Measurements from ENCODE around the gene ANKRD55. TPM values are rescaled to one million over a fixed set of nuclear protein-coding genes. Genes with fewer than 3 reads are reported as not detected.
"Not testable (repeated sequence)": the region's sequence is repeated elsewhere in the genome, so short reads cannot be mapped to it uniquely, and the experiment has no call there.

ANKRD55 gene
- total RNA-seq, 2 experiments from 2014 or later, result 14.1 to 14.6 TPM

DNA sequence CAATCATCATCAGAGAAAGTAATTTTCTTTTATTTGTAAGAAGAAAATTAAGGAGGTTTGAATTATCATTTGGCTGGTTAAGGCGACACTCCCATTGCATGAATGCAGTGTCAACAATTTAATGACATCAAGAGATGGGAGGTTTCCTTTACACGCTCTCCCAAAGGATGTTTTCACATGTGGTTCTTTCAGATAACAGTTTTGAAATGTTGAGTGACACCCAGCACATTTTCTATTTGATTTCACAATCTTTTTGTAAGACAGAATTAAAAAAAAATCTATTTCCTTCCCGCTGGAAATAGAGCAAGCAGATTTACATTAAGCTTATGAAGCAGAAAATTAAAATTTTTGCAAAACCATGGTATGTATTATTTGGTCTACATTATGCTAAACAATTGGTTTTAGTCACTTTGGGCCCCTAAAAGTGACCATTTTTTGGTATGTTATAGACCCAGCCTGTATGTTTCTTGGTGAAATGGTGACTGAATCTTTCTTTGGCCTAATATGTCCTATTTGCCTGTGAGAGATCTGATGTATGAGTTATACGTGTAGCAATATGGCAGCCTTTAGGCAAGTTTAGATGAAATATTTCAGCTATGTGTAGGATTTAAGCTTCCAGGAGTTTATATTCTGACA lies 18.9 kb upstream of the ANKRD55 start:
- CTCF ChIA-PET, result no interaction called here
- Mint-ChIP-seq H3K4me3 (no peak overlapping the region), H3K36me3 (ENCODE audit: low read depth) (no peaks in the 10 kb centered on the region), H3K27ac (no peak overlapping the region), H3K27me3 (ENCODE audit: low read depth) (no peaks in the 10 kb centered on the region), H3K9me3 (no peaks in the 10 kb centered on the region), H3K4me1 (ENCODE audit: low read depth) (peaks cover 2% of the 10 kb centered on the region)
- DNase-seq, result no peak
- intact Hi-C loops (cut with micrococcal nuclease), result loop anchor here (5.0 kb wide), 1 partner anchor 35 kb away; no protein-coding TSS in a partner anchor

DNA sequence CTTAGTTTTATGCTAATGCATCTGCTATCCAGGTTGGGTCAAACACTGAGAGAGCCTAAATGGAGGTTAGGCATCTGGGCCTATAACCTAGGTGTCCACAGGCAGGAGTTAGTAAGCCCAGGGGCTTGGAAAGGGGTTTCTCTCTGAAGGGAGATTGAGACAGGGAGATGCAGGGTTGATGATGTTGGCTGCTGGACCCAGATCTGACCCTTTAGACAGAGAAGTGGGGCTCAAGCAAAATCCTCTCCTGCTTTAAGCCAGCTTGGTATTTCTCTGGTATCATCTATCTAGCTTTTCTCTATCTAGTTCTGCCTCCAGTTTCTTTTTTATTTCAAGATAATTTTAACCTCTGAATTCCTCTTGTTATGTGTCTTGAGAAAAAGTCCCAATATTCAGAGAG lies 18.3 kb upstream of the ANKRD55 start:
- H3K27me3 Mint-ChIP-seq (ENCODE audit: low read depth), result no peaks in the 10 kb centered on the region
- DNase-seq, result no peak
- no peak overlapping the region for H3K4me3 Mint-ChIP-seq
- intact Hi-C loops (cut with micrococcal nuclease), result loop anchor here (5.0 kb wide), 1 partner anchor 34 kb away; no protein-coding TSS in a partner anchor
- peaks cover 2% of the 10 kb centered on the region for H3K4me1 Mint-ChIP-seq (ENCODE audit: low read depth)
- no peak overlapping the region for H3K27ac Mint-ChIP-seq
- CTCF ChIA-PET, result no interaction called here
- no peaks in the 10 kb centered on the region for H3K36me3 Mint-ChIP-seq (ENCODE audit: low read depth)
- no peaks in the 10 kb centered on the region for H3K9me3 Mint-ChIP-seq

DNA sequence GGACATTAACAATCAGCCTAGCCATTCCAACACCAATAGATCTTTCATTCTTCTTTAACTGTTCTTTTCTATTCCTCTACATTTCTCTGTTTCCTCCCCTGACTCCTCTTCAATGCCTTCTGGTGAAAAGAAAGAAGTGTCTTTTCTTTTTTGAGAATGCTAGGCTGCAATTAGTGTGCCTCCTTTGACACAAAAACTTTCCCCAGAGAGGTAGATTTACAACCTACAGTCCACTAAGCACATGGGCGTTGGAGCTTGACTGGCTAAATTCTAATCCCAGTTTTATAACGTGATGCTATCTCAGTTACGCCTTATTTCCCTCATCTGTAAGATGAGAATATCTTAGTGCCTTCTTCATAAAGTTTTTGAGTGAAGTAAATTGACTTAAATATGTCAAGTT lies 16.9 kb upstream of the ANKRD55 start:
- H3K27me3 Mint-ChIP-seq (ENCODE audit: low read depth), result no peaks in the 10 kb centered on the region
- H3K4me1 Mint-ChIP-seq (ENCODE audit: low read depth), result peaks cover 2% of the 10 kb centered on the region
- no peaks in the 10 kb centered on the region for H3K9me3 Mint-ChIP-seq
- no peaks in the 10 kb centered on the region for H3K36me3 Mint-ChIP-seq (ENCODE audit: low read depth)
- intact Hi-C loops (cut with micrococcal nuclease), result loop anchor here (5.0 kb wide), 1 partner anchor 33 kb away; no protein-coding TSS in a partner anchor
- no peak overlapping the region for H3K27ac Mint-ChIP-seq
- CTCF ChIA-PET, result no interaction called here
- no peak overlapping the region for H3K4me3 Mint-ChIP-seq
- no peak for DNase-seq

DNA sequence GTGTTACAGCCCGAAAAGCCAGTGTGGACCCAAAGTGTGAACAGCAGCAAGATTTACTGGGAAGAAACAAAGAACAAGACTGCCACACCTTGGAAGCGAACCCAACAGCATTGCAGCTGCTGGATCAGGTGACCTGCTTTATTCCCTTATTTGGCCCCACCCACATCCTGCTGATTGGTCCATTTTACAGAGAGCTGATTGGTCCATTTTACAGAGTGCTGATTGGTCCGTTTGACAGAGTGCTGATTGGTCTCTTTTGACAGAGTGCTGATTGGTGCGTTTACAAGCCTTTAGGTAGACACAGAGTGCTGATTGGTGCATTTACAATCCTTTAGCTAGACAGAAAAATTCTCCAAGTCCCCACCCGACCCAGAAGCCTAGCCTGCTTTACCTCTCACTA lies 16.0 kb upstream of the ANKRD55 start:
- H3K9me3 Mint-ChIP-seq; H3K27ac Mint-ChIP-seq; H3K36me3 Mint-ChIP-seq (ENCODE audit: low read depth); intact Hi-C loops (cut with micrococcal nuclease); H3K27me3 Mint-ChIP-seq (ENCODE audit: low read depth); DNase-seq; H3K4me3 Mint-ChIP-seq; H3K4me1 Mint-ChIP-seq (ENCODE audit: low read depth): not testable (repeated sequence)
- CTCF ChIA-PET, result interaction anchor here (0.6 to 0.8 kb wide), 2 partner anchors 309 to 457 kb away, joined by 3 read pairs; no protein-coding TSS in a partner anchor

DNA sequence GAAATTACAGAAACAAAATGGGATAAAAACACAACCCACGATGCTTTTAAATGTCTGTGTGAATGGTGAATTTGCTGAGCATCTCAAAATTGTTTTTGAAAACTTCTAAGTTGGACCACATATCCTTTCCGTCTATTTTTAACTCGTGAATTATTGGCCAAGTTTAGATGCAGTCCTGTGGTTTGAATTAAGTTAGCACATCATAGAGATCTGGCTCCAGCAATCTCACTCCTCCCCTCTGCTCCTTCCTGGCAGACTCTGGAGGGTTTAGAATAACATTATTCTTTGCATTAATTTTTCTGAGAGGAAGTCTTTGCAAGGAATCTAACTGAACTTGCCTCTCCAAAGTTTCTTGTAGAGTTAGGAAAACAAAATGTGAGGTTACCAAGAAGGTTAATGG lies 14.5 kb upstream of the ANKRD55 start:
- peaks cover 2% of the 10 kb centered on the region for H3K4me1 Mint-ChIP-seq (ENCODE audit: low read depth)

DNA sequence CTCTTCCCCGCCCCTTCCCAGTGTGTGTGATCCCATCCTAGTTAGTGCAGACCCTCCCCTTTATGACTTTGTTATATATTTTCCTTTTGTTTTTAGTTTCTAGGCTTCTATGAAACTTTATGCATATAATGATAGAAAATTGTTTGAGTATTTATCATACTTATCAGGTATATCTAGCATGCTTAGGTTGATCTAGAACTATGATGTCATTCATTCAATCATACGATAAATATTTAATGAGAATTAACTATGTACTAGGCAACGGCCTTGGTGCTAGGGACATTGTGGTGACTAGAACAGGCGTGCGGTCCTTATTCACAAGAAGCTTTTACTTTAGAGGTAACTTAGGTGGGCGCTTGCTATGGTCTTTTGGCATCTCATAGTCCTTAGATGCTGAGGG lies 13.6 kb upstream of the ANKRD55 start:
- CTCF ChIA-PET, result interaction anchor here (0.6 kb wide), 1 partner anchor 815 kb away, joined by 4 read pairs; no protein-coding TSS in a partner anchor
- Mint-ChIP-seq H3K4me3 (no peak overlapping the region), H3K27ac (no peak overlapping the region), H3K9me3 (peaks cover 5% of the 10 kb centered on the region), H3K27me3 (ENCODE audit: low read depth) (no peaks in the 10 kb centered on the region), H3K36me3 (ENCODE audit: low read depth) (no peaks in the 10 kb centered on the region), H3K4me1 (ENCODE audit: low read depth) (no peaks in the 10 kb centered on the region)
- intact Hi-C loops (cut with micrococcal nuclease), result no loop called here
- DNase-seq, result no peak

More for the DNA sequence above, 14.5 kb upstream of the ANKRD55 start:
- H3K36me3 Mint-ChIP-seq (ENCODE audit: low read depth), result no peaks in the 10 kb centered on the region
- no peak overlapping the region for H3K27ac Mint-ChIP-seq
- peaks cover 4% of the 10 kb centered on the region for H3K9me3 Mint-ChIP-seq
- intact Hi-C loops (cut with micrococcal nuclease), result no loop called here
- no peaks in the 10 kb centered on the region for H3K27me3 Mint-ChIP-seq (ENCODE audit: low read depth)
- DNase-seq, result no peak
- H3K4me3 Mint-ChIP-seq, result no peak overlapping the region
- CTCF ChIA-PET, result no interaction called here

DNA sequence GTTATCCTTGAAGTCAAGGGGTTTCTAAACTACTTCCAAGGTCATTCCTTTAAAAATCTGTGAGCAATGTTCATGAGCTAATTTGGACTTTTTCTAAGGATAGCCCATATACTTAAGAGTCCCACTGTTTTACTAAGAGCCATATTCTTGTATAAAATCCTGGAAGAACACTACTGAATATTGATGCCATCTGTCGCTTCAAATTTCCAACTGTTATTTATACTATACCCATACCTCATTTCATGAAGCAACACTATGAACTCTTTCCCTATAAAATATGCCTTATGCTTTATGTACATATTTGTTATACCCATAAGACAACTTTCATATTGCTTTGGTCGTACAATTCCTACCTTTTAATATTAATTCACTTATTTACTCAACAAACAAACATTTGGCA lies 12.4 kb upstream of the ANKRD55 start:
- CTCF ChIA-PET, result no interaction called here
- H3K4me1 Mint-ChIP-seq (ENCODE audit: low read depth), result no peaks in the 10 kb centered on the region
- H3K27ac Mint-ChIP-seq, result no peak overlapping the region
- H3K4me3 Mint-ChIP-seq, result no peak overlapping the region
- H3K27me3 Mint-ChIP-seq (ENCODE audit: low read depth), result no peaks in the 10 kb centered on the region
- DNase-seq, result no peak
- no peaks in the 10 kb centered on the region for H3K36me3 Mint-ChIP-seq (ENCODE audit: low read depth)
- intact Hi-C loops (cut with micrococcal nuclease), result no loop called here
- H3K9me3 Mint-ChIP-seq, result peaks cover 12% of the 10 kb centered on the region

DNA sequence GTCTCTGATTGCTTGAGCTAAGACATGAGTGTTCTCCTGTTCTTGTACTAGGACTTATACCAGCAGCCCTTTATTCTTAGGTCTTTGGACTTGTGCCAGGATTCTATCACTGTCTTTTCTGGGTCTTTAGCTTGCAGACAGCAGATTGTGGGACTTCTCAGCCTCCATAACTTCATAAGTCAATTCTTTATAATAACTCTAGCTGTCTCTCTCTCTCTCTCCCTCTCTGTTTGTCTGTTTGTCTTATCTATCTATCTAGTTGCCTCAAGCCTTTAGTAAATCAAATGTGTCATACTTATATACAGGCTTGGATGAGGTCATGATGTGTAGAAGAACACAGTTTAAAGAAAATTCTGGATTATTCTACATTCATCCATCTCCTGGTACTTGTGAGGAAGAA lies 11.5 kb upstream of the ANKRD55 start:
- Mint-ChIP-seq H3K36me3 (ENCODE audit: low read depth) (no peaks in the 10 kb centered on the region), H3K4me1 (ENCODE audit: low read depth) (no peaks in the 10 kb centered on the region), H3K27me3 (ENCODE audit: low read depth) (no peaks in the 10 kb centered on the region), H3K9me3 (peaks cover 12% of the 10 kb centered on the region), H3K4me3 (no peak overlapping the region), H3K27ac (no peak overlapping the region)
- intact Hi-C loops (cut with micrococcal nuclease), result no loop called here
- CTCF ChIA-PET, result no interaction called here
- no peak for DNase-seq

DNA sequence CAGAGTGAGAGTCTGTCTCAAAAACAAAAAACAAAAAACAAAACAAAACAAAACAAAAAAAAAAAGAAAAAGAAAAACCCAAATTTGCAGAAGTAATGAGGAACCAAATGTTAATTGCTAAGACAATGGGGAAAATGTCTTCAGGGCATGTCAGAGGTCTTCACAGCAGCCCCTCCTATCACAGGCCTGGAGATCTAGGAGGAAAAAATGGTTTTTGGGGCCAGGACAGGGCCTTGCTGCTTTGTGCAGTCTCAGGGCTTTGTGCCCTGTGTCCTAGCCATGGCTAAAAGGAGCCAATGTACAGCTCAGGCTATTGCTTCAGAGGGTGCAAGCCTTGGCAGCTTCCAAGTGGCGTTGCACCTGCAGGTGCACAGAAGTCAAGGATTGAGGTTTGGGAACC lies 9.1 kb upstream of the ANKRD55 start:
- H3K4me3 Mint-ChIP-seq; CTCF ChIA-PET; intact Hi-C loops (cut with micrococcal nuclease); H3K36me3 Mint-ChIP-seq (ENCODE audit: low read depth); H3K27ac Mint-ChIP-seq; H3K4me1 Mint-ChIP-seq (ENCODE audit: low read depth); H3K27me3 Mint-ChIP-seq (ENCODE audit: low read depth); DNase-seq: not testable (repeated sequence)
- H3K9me3 Mint-ChIP-seq, result peaks cover 14% of the 10 kb centered on the region

DNA sequence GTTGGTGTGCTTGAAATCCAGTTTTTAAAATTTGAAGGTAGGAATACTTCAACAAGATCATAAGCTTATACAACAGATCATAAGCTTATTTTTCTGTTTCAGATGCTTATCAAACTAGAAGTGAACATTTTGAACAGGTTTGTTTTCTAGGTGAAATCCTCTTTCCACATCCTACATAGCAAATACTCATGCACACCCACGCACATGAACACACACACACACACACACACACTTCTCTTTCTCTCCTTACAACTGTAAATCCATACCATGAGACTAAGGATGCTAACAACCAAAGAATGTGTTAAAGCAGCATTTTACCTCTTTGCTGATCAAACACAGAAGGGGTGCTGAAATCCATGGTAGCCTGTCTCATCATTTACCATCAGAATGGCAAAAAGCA lies 592 bp downstream of the ANKRD55 start:
- DNase-seq, result no peak
- H3K27me3 Mint-ChIP-seq (ENCODE audit: low read depth), result no peaks in the 10 kb centered on the region
- no peaks in the 10 kb centered on the region for H3K36me3 Mint-ChIP-seq (ENCODE audit: low read depth)
- H3K4me3 Mint-ChIP-seq, result no peak overlapping the region
- no peak overlapping the region for H3K27ac Mint-ChIP-seq
- intact Hi-C loops (cut with micrococcal nuclease), result no loop called here
- CTCF ChIA-PET, result interaction anchor here (0.8 kb wide), 1 partner anchor 296 kb away, joined by 3 read pairs; no protein-coding TSS in a partner anchor
- no peaks in the 10 kb centered on the region for H3K9me3 Mint-ChIP-seq
- no peaks in the 10 kb centered on the region for H3K4me1 Mint-ChIP-seq (ENCODE audit: low read depth)

DNA sequence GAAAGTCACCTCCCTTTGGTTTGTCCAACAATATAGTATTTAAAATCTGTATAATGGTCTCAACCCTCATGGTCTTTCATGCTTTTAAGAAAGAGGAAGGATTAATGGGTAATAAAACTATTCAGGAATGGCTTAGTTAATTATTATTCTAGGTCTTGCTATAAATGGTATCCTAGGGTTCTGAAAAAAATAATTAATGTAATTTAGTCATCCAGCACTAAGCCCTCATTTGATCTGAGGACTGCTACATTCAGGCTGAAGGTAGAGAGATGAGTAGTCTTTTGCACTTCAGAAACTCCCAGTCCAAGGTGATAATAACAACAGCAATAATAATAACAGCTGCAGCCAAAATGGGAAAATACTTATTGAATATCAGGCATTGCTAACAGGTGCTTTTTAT lies 2.6 kb downstream of the ANKRD55 start:
- intact Hi-C loops (cut with micrococcal nuclease), result no loop called here
- Mint-ChIP-seq H3K36me3 (ENCODE audit: low read depth) (no peaks in the 10 kb centered on the region), H3K4me3 (no peak overlapping the region), H3K27me3 (ENCODE audit: low read depth) (no peaks in the 10 kb centered on the region), H3K4me1 (ENCODE audit: low read depth) (no peaks in the 10 kb centered on the region), H3K9me3 (peaks cover 2% of the 10 kb centered on the region), H3K27ac (no peak overlapping the region)
- no peak for DNase-seq
- CTCF ChIA-PET, result no interaction called here

DNA sequence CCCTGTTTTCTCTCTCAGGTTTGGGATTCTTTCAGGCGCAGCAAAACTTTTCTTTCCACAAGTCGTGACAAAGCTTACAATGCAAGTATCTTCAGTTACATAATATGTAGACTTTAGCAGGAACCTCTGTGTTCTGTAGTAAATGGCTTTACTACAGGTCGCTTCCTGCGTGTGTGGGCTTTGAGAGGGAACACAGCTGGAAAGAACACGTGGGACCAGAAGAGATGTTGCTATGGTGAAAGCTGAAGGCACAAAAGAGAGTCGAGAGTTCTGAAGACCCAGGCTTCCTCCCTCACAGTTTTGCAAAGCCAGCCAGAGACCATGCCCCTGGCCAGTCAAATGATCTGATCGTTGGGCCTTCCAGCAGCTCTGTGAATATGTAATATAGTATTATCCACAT lies 4.0 kb downstream of the ANKRD55 start:
- Mint-ChIP-seq H3K36me3 (ENCODE audit: low read depth) (no peaks in the 10 kb centered on the region), H3K4me1 (ENCODE audit: low read depth) (no peaks in the 10 kb centered on the region), H3K27ac (no peak overlapping the region), H3K27me3 (ENCODE audit: low read depth) (no peaks in the 10 kb centered on the region), H3K9me3 (peaks cover 10% of the 10 kb centered on the region), H3K4me3 (no peak overlapping the region)
- no peak for DNase-seq
- CTCF ChIA-PET, result interaction anchor here (0.7 to 1.3 kb wide), 4 partner anchors 13 to 293 kb away, joined by 3 read pairs; no protein-coding TSS in a partner anchor
- intact Hi-C loops (cut with micrococcal nuclease), result no loop called here

DNA sequence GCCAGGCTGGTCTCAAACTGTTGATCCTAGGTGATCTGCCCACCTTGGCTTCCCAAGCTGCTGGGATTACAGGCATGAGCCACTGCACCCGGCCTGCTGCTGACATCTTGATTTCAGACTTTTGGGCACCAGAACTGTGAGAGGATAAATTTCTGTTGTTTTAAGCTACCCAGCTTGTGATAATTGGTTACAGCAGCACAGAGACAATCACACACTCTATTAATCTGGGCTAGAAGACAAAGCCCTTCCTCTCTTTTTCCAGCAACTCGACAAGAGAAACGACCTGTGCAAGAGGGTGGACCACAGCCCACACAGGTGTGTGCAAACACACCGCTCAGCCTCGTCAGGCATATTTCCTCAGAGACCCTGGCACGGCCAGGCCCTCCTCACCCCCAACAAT lies 4.5 kb downstream of the ANKRD55 start:
- CTCF ChIA-PET, result interaction anchor here (0.7 to 1.3 kb wide), 4 partner anchors 12 to 293 kb away, joined by 3 read pairs; no protein-coding TSS in a partner anchor
- intact Hi-C loops (cut with micrococcal nuclease), result no loop called here
- Mint-ChIP-seq H3K27ac (no peak overlapping the region), H3K36me3 (ENCODE audit: low read depth) (no peaks in the 10 kb centered on the region), H3K9me3 (peaks cover 13% of the 10 kb centered on the region), H3K27me3 (ENCODE audit: low read depth) (no peaks in the 10 kb centered on the region), H3K4me1 (ENCODE audit: low read depth) (no peaks in the 10 kb centered on the region), H3K4me3 (no peak overlapping the region)
- no peak for DNase-seq
